HG02943 (cell line): Measurements from ENCODE around the gene CALM1.

Experiments used
- ATAC-seq: cut with Tn5 transposase; IDR thresholded peaks from one replicate; pipeline ENCODE4 v1.9.1; 2021; ENCODE audit warnings: mild to moderate bottlenecking, low read depth, moderate library complexity; ENCODE audit not compliant: unreplicated experiment

Gene CALM1

GRCh38 chr14:90438841-90439240 lies 42.0 kb downstream of the CALM1 start:
- ATAC-seq: no peak

- no peak for ATAC-seq
Measured at GRCh38 chr14:90440021-90440451, 43.2 kb downstream of the CALM1 start.

GRCh38 chr14:90440592-90440991 lies 43.8 kb downstream of the CALM1 start:
- ATAC-seq: no peak

- no peak for ATAC-seq
Measured at GRCh38 chr14:90442388-90442787, 45.6 kb downstream of the CALM1 start.

- ATAC-seq: no peak
Measured at GRCh38 chr14:90443161-90444076, 46.6 kb downstream of the CALM1 start.

GRCh38 chr14:90444077-90444696 lies 47.4 kb downstream of the CALM1 start:
- ATAC-seq: no peak

- no peak for ATAC-seq
Measured at GRCh38 chr14:90445011-90445410, 48.2 kb downstream of the CALM1 start.

GRCh38 chr14:90446405-90446804 lies 49.6 kb downstream of the CALM1 start:
- ATAC-seq: no peak

- no peak for ATAC-seq
Measured at GRCh38 chr14:90447720-90448497, 51.1 kb downstream of the CALM1 start.

GRCh38 chr14:90449411-90449810 lies 52.6 kb downstream of the CALM1 start:
- ATAC-seq: no peak

- no peak for ATAC-seq
Measured at GRCh38 chr14:90450151-90450550, 53.3 kb downstream of the CALM1 start.

GRCh38 chr14:90450667-90451066 lies 53.8 kb downstream of the CALM1 start:
- no peak for ATAC-seq

- no peak for ATAC-seq
Measured at GRCh38 chr14:90451443-90451842, 54.6 kb downstream of the CALM1 start.

GRCh38 chr14:90451961-90452360 lies 55.1 kb downstream of the CALM1 start:
- ATAC-seq: no peak

- ATAC-seq: no peak
Measured at GRCh38 chr14:90452366-90452765, 55.5 kb downstream of the CALM1 start.

GRCh38 chr14:90453401-90453951 lies 56.6 kb downstream of the CALM1 start:
- ATAC-seq: no peak

GRCh38 chr14:90454041-90455000 lies 57.5 kb downstream of the CALM1 start:
- ATAC-seq: no peak

GRCh38 chr14:90455100-90455571 lies 58.3 kb downstream of the CALM1 start:
- ATAC-seq: no peak

GRCh38 chr14:90456551-90456950 lies 59.7 kb downstream of the CALM1 start:
- no peak for ATAC-seq

- no peak for ATAC-seq
Measured at GRCh38 chr14:90457186-90457585, 60.4 kb downstream of the CALM1 start.
